Pons (tissue), 1 donor: ENCODE measurements around the gene FAM200A.
"Not testable (repeated sequence)": the region's sequence is repeated elsewhere in the genome, so short reads cannot be mapped to it uniquely, and the experiment has no call there.

Source experiments
- DNase-seq: peaks from one replicate; pipeline ENCODE4 v3.0.0-alpha.2; 2016; ENCODE audit warnings: low spot score

The FAM200A gene

DNA sequence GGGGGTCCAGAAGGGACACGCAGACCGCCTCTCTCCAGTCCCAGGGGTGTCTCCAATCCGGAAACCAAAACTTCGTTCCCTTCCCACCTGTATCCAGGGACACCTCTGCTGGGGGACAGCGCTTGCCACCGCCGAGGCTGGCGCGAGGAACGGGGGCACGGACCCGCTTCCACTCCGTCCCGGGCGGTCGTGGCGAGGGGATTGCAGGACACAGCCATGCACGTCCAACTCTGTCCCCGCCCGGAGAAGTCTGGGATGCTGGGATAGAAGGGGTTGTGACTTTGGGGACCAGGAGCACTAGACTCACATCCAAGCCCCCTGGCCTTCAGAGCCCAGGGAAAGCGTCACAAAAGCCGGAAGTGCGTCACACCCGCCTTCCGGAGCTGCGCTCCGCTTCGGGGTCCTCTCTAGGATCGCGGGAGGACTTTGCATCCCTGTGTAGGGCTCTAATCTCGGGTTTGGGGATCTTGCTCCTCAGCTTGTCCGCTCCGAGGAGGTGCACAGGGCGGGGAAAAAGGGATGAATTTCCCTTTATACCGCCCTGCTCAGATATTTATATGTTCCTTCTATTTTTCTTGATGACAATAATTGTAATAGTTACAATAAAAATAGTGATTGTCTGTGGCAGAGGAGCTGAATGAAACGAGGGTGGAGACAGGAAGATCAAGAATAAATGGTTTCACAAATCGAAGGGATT lies at the start of gene FAM200A:
Gene FAM200A, minus strand, starts transcription at position 348 of the 697 bp plus-strand sequence. CDS start 3,707 bp downstream, outside the sequence.
- DNase-seq: peak; percentile 90

DNA sequence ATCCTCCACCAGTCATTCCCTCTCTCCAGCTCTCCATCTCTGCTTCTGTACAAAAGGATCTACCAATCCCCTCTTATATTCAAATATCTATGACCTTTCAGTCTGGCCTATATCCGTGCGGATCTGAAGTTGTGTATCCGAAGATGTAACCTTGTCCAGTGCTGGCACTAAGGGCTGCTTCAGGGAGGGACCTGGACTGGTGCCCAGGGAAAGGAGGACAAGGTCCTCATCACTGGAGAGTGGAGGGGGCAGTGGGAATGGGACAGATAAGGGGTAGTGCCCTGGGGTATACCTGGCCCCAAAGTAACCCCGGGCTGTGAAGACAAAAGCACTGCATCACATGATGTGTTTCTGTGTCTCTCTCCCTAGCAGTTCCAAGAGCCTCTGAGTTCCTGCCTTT lies 47.9 kb upstream of the FAM200A start:
- no peak for DNase-seq

DNA sequence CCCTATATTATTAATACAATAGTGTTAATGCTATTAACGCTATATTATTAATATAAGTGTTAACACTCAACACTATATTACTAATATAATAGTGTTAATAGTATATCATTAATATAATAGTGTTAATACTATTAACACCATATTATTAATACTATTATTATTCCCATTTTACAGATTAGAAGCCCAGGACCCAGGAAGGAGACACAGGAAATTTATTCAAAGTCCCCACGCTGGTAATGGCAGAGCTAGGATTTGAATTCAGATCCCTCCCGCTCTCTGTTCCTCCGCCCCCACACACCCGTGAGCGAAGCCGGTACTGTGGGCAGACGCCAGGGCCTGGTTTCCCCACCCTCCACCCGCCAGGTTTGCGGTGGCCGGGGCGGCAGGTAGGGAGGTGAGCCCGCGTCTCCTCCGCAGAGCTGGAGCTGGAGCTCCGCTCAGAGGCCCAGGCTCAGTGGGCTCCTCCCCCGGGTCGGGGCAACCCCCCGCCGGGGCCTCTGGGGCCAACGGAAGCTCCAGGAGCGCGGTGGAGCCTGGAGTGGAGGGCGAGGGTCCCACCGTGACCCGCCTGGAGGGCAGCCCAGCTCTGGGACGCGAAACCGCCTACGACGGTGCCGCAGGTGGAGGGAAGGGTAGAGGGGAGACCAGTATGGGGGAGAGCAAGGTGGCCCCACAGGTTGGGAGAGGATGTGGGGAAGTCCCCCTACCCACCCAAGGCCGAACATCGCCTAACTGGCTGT lies 46.0 kb upstream of the FAM200A start, which contains the start of gene TMEM225B:
Gene TMEM225B, plus strand, starts transcription at position 506 of the 740 bp plus-strand sequence. CDS start 6,122 bp downstream, outside the sequence.
- no peak for DNase-seq

DNA sequence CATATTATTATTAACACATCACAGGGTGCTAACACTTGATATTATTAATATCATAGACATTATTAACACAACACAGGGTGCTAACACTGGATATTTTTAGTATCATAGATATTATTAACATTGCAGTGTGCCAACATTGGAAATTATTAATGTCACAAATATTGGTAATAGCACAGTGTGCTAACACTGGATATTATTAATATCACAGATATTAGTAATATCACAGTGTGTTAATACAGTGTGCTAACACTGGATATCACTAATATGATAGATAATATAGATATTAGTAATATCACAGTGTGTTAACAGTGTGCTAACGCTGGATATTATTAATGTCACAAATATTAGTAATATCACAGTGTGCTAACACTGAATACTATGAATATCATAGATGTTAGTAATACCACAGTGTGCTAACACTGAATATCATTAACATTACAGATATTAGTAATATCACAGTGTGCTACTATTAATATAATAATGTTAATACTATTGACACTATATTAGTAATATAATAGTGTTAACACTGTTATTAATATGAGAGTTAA lies 44.6 kb upstream of the FAM200A start:
- DNase-seq: no peak

DNA sequence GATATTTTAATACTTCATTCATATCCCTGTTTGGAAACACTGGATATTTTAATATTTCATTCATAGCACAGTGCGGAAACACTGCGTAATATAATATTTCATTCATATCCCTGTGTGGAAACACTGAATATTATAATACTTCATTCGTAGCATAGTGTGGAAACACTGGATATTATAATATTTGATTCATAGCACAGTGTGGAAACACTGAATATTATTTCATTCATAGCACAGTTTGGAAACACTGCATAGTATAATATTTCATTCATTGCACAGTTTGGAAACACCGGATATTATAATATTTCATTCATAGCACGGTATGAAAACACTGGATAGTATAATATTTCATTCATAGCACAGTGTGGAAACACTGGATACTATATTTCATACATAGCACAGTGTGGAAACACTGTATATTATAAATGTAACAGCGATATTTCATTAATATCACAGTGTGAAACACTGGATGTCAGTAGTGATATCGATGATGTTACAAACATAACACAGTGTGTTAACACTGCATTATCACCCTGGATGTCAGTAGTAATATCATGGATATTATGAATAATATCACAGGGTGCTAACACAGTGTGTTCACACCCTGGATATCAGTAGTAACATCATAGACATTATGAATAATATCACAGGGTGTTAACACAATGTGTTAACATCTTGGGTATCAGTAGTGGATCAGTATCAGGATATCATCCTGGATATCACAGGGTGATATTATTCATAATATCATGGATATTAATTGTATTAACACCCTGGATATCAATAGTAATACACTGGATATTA lies 43.2 kb upstream of the FAM200A start:
- no peak for DNase-seq

DNA sequence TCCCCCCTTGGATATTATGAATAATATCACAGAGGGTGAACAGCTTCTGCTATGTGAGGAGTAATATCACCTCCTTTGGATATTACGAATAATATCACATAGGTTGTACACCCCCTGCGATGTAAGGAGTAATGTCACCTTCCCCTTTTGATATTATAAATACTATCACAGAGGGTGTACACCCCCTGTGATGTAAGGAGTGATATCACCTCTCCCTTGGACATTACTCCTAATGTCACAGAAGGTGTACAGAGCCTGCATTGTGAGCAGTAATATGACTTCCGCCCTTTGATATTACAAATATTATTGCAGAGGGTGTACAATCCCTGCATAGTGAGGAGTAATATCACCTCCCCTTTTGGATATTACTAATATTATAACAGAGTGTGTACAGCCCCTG lies 37.0 kb upstream of the FAM200A start:
- no peak for DNase-seq

DNA sequence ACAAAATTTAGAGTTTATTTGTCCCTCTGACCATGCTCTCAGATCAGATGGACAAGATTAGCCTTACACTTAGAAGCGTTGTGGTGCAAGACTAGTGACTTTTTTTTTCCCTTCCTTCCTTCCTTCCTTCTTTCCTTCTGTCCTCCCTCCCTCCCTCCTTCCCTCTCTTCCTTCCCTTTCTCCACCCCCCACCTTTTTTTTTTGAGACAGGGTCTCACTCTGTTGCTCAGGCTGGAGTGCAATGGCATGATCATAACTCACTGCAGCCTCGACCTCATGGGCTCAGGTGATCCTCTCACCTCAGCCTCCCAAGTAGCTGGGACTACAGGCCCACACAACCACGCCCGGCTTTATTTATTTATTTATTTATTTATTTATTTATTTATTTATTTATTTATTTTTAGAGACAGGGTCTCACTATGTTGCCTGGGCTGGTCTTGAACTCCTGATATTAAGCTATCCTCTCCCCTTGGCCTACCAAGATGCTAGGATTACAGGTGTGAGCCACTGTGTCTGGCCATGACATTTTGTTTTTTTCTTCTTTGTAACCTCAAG lies 28.9 kb upstream of the FAM200A start:
- DNase-seq: not testable (repeated sequence)

DNA sequence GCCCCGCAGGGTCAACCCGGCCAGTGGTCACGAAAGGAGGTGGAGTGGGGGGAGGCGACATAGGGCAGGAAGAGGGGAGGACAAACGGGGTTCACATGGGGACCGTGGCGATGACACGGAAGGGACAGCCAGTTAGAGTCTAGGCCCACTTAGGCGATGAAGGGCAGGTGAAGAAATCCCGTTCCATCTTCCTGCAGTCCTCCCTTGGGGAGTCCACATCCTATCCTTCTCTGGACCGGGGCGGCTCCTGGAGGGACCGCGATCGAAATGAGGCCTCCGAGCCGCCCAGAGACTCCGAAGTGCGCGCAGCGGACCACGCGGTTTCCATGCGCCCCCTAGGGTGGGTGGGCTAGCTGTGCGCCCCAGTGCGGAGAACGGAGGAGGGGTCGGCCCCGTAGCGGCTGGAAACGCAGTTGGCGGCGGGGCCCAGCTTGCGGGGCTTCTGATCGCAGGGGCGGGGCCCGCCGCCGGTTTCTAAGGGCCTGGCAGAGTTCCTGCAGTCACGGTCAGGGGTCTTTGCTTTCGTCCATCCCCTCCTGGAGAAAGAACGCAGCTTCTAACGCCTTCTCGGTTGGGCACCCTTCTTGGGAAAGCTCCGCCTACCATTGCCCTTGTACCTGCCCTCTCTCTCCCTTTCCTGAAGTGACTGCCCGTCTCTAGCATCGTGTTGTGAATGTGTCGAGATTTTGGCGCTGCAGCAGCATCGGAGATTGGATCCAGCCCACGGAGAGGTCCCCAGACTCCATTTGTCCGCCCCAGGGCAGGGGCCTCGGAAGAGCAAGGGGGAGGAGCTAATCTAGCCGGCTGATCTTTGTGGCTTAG lies 28.3 kb upstream of the FAM200A start:
- no peak for DNase-seq

DNA sequence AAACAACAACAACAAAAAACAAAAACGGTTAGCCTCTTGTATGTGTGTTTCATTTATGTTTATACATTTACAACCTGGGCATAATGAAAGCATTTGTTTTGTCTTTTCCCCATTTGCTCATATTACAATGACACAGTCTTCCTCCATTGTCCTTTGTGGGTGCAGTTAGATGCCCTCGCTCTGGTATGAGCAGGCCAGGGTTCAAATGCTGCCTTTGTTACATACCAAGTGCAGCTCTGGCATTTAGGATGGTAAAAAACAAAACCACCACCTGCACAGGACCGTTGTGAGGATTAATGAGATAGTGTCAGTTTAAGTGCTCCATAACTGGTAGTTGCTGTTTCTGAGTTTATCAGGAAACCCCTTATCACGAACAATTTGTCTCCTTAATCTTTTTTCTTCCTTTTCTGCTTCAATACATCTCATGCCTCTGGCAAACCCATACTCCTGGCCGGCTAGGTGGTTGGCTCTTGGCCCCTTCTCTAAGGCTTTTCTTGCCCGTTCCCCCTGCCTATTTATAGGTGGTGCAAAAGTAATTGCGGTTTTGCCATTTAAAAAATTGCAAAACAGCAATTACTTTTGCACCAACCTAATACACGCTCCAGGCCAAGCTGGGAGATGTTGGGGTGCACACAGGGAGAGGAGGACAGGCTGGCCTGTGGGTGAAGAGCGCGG lies 27.5 kb upstream of the FAM200A start:
- DNase-seq: peak; percentile 81

DNA sequence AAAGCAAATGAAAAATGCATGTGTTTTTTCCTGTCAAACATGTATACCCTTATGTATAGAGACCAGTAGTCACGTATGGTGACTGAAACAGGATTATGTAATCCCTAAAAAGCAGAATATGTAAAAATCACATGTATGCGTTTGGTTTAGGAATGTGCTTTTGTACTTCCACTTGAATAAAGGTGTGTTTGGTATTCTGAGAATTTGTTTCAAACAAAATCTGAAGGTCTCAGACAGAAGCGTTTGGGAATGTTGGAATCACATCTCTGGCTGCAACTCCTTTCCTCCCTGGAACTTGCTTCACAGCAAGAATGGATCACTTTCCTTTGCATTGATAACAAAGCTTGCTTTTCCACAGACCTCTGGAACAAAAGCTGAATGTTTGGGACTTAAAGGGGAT lies 24.3 kb upstream of the FAM200A start:
- no peak for DNase-seq

DNA sequence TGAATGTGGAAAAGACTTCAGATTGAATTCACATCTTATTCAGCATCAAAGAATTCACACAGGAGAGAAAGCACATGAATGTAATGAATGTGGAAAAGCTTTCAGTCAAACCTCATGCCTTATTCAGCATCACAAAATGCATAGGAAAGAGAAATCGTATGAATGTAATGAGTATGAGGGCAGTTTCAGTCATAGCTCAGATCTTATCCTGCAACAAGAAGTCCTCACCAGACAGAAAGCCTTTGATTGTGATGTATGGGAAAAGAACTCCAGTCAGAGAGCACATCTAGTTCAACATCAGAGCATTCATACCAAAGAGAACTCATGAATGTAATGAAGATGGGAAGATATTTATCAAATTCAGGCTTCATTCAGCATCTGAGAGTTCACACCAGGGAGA lies 21.3 kb upstream of the FAM200A start:
- no peak for DNase-seq

DNA sequence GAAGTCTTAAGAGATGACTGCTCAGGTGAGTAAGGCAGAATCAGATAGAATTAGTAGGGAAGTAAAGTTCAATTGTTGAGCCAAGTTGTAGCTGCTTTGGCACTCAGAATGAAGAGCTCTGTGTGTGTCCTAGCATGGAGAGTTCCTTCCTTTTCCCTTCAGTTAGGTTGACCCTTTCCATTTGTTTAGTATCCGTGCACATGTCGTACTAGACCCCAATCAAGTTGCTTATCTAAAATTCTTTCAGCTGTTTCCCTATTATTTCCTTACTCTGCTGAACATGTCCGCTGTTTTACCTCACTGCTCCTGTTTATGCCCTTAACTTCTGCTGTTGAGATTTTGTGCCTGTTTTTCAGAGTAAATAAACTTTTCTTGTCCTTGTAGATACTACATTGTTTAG lies 19.9 kb upstream of the FAM200A start:
- DNase-seq: no peak

DNA sequence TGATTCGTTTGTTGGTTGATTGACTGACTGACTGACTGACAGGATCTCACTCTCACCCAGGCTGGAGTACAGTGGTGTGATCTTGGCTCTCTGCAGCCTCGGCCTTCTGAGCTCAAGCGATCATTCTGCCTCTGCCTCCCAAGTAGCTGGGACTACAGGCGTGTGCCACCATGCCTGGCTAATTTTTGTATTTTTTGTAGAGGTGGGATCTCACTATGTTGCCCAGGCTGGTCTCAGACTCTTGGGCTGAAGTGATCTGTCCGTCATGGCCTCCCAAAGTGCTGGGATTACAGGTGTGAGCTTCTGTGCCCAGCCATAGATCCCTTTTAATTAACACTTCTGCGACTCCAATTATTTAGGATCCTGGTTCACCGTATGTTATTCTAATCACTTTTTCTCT lies 16.9 kb upstream of the FAM200A start:
- DNase-seq: not testable (repeated sequence)

DNA sequence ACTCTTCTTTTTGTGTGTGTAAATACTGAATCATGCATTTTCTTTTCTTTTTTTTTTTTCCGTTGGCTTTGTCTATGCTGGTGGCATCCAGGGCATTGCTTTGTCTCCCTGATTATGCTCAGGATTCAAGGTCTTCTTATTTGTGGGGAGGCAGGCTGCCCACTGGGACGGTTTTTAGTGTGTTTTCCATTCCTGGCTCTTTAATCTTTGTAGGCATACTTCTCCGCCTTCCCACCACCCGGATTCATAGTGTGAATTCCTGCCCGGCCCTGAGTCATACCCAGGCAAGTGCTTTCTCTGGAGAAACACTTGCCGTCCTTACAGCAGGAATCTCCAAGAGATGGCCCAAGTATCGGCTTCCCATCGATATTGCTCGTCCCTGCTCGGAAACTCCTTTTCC lies 11.7 kb upstream of the FAM200A start:
- no peak for DNase-seq

DNA sequence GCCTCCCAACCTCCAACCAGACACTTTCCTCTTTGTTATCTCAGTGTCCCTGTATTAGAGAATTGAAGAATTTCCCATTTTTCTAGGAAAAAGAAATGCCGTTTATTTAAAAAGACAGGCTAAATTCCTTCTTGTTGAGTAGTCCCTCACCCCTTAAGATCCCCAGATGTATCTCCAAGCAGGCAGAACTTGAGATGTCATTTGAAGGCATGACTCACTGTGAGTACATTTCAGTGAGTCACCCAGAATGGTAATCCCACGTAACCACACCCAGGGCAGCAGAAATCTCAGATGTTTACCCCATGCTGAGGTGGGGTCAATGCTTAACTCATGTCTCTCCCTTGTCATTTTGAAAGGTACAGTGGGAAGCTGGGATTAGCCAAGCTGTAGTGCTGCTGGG lies 10.9 kb upstream of the FAM200A start:
- no peak for DNase-seq

DNA sequence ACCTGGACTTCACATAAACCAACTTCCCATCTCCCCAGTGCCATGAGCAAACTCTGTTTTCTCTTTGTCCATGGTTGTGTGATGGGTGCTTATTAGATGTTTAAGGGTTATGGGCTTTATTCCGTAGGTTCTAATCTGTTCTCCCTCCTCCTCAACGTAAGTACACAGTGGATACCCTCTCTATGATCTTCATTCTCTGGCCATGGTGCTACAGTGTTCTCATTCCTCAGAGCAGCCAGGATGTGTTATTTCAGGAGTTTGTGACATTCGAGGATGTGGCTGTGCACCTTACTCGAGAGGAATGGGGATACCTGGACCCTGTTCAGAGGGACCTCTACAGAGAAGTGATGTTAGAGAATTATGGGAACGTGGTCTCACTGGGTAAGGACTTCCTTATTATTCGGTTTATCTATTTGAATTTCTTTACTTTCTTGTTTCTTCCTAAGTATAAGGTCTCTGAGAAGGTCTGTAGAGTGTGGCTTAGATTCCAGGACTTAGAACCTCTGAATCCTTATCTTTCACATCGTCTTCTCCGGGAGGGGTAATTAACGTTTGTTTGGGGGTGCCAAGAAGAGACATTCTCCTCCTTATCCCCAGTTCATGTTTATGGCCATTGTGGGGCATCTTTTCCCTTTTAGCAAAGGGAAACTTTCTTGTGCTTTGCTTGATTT lies 10.3 kb upstream of the FAM200A start:
- no peak for DNase-seq

DNA sequence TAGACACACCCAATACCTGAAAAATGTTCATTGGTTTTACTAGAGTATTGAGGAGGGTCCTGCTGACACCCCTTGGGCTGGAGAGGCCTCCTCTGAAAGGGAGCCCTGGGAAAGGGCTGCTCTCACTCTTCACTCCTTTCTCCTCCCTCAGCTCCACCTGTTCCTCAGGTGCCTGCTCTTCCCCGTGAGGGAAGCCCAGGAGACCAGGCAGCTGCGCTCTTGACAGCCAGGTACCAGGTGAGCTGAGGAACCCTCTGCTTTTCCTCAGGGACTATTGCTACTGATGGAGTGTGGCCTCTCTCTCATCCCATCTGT lies 9.8 kb upstream of the FAM200A start:
- DNase-seq: no peak

DNA sequence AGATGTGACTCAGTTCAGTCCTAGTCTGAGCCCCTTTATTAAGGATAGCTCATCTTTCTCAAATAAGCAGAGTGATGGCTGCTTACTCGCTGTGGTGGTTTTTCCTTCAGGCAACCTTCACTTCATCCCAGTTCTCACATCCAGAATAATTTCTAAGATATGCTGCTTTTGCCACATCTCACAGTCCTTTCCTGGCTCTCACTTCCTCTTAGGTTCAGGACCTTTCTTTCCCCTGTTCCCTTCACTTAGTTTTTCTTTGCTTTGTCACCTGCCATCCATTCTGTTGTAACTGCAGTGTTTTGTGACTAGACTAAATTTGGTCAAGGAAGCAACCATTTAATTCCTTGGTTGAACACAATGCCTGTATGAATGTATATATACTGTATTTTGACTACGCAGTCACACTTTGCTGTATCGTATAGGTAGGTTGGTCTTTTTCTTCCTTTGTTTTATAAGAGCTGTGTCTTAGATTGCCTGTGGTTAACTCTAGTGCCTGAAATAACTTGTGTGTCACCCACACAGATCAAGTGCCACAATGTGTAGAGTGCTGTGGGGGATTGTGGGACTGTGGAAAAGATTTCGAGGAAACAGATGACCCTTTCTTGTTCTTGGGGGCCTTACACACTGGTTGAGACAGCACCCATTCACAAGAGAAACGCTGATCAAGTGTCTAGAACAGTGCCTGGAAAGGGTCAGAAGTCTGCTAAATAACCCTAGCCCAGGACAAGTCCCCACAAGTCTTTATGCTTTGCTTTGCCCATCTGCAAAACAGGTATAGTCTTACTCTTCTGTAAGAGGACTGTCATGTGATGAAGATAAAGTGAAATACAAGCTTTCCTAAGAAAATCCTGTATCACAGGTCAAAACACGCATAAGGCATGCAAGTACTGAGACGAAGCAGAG lies 9.2 kb upstream of the FAM200A start:
- DNase-seq: no peak
